ENCODE data around the gene KLRC2. TPM values are rescaled to one million over a fixed set of nuclear protein-coding genes. Genes with fewer than 3 reads are reported as not detected.

The KLRC2 gene
- total RNA-seq, 1 experiment from 2014 or later, result 7.5 TPM

DNA sequence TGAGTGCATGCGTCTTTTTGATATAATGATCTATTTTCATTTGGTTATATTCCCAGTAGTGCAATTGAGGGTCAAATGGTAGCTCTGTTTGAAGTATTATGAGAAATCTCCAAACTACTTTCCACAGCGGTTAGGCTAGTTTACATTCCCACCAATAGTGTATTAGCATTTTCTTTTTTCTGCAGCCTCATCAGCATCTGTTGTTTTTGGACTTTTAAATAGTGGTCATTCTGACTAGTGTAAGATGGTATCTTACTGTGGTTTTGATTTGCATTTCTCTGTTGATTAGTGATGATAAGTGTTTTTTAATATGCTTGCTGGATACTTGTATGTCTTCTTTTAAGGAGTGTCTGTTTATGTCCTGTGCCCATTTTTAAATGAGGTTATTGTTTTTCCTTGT lies 21.0 kb upstream of the KLRC2 start:
- H3K79me2 ChIP-seq (ENCODE audit: insufficient read depth, low read length), result no peaks in the 10 kb centered on the region
- H3K9me2 ChIP-seq (ENCODE audit: insufficient read depth), result no peaks in the 10 kb centered on the region
- H3K4me1 ChIP-seq (ENCODE audit: control insufficient read depth in 1 of 2, insufficient read depth in 2 of 2, low read length in 2 of 2), result no peaks in the 10 kb centered on the region
- no peak overlapping the region for H3K4me3 ChIP-seq (replicated peaks in 1 of 2; ENCODE audit: low read depth in 1 of 2, low read length in 2 of 2)
- DNase-seq (ENCODE audit: low read depth, low spot score) (no peak), ATAC-seq (no peak)
- no peak for TF ChIP-seq EGR1 (IDR thresholded peaks at IDR 0.05; ENCODE audit: low read depth)
- TF ChIP-seq SP1 (IDR thresholded peaks at IDR 0.05; ENCODE audit: low read depth), result no peak
- TF ChIP-seq, protein P1, sequence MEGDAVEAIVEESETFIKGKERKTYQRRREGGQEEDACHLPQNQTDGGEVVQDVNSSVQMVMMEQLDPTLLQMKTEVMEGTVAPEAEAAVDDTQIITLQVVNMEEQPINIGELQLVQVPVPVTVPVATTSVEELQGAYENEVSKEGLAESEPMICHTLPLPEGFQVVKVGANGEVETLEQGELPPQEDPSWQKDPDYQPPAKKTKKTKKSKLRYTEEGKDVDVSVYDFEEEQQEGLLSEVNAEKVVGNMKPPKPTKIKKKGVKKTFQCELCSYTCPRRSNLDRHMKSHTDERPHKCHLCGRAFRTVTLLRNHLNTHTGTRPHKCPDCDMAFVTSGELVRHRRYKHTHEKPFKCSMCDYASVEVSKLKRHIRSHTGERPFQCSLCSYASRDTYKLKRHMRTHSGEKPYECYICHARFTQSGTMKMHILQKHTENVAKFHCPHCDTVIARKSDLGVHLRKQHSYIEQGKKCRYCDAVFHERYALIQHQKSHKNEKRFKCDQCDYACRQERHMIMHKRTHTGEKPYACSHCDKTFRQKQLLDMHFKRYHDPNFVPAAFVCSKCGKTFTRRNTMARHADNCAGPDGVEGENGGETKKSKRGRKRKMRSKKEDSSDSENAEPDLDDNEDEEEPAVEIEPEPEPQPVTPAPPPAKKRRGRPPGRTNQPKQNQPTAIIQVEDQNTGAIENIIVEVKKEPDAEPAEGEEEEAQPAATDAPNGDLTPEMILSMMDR (IDR thresholded peaks at IDR 0.05 in 2 of 3, conservative IDR thresholded peaks at IDR 0.05 in 1 of 3; ENCODE audit: borderline replicate concordance in 1 of 3, insufficient read depth in 1 of 3, low read depth in 2 of 3, low read length in 2 of 3), result no peak
- no peak for TF ChIP-seq POLR2AphosphoS5 (IDR thresholded peaks at IDR 0.05; ENCODE audit: low read depth, low read length)
- TF ChIP-seq ELF1 (IDR thresholded peaks at IDR 0.05; ENCODE audit: borderline replicate concordance, low read depth), result no peak
- TF ChIP-seq FOSL1 (IDR thresholded peaks at IDR 0.05; ENCODE audit: low read depth), result no peak
- TF ChIP-seq, protein P2, sequence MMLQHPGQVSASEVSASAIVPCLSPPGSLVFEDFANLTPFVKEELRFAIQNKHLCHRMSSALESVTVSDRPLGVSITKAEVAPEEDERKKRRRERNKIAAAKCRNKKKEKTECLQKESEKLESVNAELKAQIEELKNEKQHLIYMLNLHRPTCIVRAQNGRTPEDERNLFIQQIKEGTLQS (IDR thresholded peaks at IDR 0.05), result no peak
- no peak for TF ChIP-seq POLR2A (IDR thresholded peaks at IDR 0.05; ENCODE audit: borderline replicate concordance, extremely low read depth, insufficient read depth, insufficient read length)
- TF ChIP-seq, protein P3, sequence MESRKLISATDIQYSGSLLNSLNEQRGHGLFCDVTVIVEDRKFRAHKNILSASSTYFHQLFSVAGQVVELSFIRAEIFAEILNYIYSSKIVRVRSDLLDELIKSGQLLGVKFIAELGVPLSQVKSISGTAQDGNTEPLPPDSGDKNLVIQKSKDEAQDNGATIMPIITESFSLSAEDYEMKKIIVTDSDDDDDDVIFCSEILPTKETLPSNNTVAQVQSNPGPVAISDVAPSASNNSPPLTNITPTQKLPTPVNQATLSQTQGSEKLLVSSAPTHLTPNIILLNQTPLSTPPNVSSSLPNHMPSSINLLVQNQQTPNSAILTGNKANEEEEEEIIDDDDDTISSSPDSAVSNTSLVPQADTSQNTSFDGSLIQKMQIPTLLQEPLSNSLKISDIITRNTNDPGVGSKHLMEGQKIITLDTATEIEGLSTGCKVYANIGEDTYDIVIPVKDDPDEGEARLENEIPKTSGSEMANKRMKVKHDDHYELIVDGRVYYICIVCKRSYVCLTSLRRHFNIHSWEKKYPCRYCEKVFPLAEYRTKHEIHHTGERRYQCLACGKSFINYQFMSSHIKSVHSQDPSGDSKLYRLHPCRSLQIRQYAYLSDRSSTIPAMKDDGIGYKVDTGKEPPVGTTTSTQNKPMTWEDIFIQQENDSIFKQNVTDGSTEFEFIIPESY (IDR thresholded peaks at IDR 0.05; ENCODE audit: extremely low read depth, insufficient replicate concordance, low read length), result no peak
- no peak for TF ChIP-seq ZFX (IDR thresholded peaks at IDR 0.05)
- TF ChIP-seq EZH2 (IDR thresholded peaks at IDR 0.05), result no peak
- TF ChIP-seq, protein P4, sequence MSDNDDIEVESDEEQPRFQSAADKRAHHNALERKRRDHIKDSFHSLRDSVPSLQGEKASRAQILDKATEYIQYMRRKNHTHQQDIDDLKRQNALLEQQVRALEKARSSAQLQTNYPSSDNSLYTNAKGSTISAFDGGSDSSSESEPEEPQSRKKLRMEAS (IDR thresholded peaks at IDR 0.05), result no peak
- TF ChIP-seq CBX3 (IDR thresholded peaks at IDR 0.05; ENCODE audit: low read depth), result no peak
- H3K4me2 ChIP-seq (ENCODE audit: low read length), result no peak overlapping the region
- intact Hi-C loops (cut with micrococcal nuclease), result loop anchor here (10.0 kb wide), 1 partner anchor 52 kb away; the partner anchor contains the start of gene KLRC4
- RAD21 ChIA-PET (ENCODE audit: low non-redundant PET in 1 of 2, low total read pairs in 2 of 2, uncharacterized antibody in 2 of 2, unreplicated experiment in 2 of 2), result no interaction called here
- 0 out of 4 replicates have a peak, but pooled peaks cover 4 to 6% of the 10 kb centered on the region in 2 experiments for H3K9me3 ChIP-seq (ENCODE audit: control insufficient read depth in 1 of 2, insufficient read depth in 1 of 2, low read depth in 1 of 2, low read length in 2 of 2)
- no peaks in the 10 kb centered on the region for H4K20me1 ChIP-seq (ENCODE audit: insufficient read depth)
- H3K27ac ChIP-seq (ENCODE audit: low read depth, low read length), result no peak overlapping the region
- H3K36me3 ChIP-seq (ENCODE audit: control insufficient read depth in 1 of 2, insufficient read depth in 2 of 2, low read length in 2 of 2), result no peaks in the 10 kb centered on the region
- POLR2A ChIA-PET, result no interaction called here
- H3K9ac ChIP-seq (ENCODE audit: low read length), result no peak overlapping the region
- no peaks in the 10 kb centered on the region for H3K27me3 ChIP-seq (ENCODE audit: insufficient read depth, low read length)
- CTCF ChIA-PET, result no interaction called here
- no TSS peak for BruUV-seq (replicated peaks)
- no peak overlapping the region for H2AFZ ChIP-seq (ENCODE audit: low read depth, low read length, poor library complexity, severe bottlenecking)
